HEK293 (cell line): Measurements from ENCODE around the gene YBX3.

ENCODE experiments used
- FEZF1 ChIP-seq: fragments of 450-650 bp; formaldehyde crosslinking; IDR thresholded peaks from 2 replicates; pipeline ENCODE4 v1.5.1; 2016; ENCODE audit warnings: missing biosample characterization, missing genetic modification characterization
- HOXD13 ChIP-seq: sonication (generic); formaldehyde crosslinking; IDR thresholded peaks from 2 replicates; pipeline ENCODE4 v1.8.0; 2022; ENCODE audit warnings: missing genetic modification reagents, borderline replicate concordance
- KLF1 ChIP-seq: fragments of 450-650 bp; formaldehyde crosslinking; IDR thresholded peaks from 2 replicates; pipeline ENCODE4 v1.5.1; 2016; ENCODE audit warnings: missing biosample characterization, missing genetic modification characterization
- KLF16 ChIP-seq: fragments of 450-650 bp; formaldehyde crosslinking; IDR thresholded peaks from 2 replicates; pipeline ENCODE4 v1.5.1; 2017; ENCODE audit warnings: missing biosample characterization, missing genetic modification characterization
- OSR2 ChIP-seq: fragments of 450-650 bp; formaldehyde crosslinking; IDR thresholded peaks from 2 replicates; pipeline ENCODE4 v1.5.1; 2016; ENCODE audit warnings: missing biosample characterization, missing genetic modification characterization
- SCRT2 ChIP-seq: fragments of 450-650 bp; formaldehyde crosslinking; IDR thresholded peaks from 2 replicates; pipeline ENCODE4 v1.5.1; 2016; ENCODE audit warnings: missing biosample characterization, missing genetic modification characterization
- SETDB1 ChIP-seq: IDR thresholded peaks from one replicate; pipeline ENCODE4 v1.6.1; 2017; ENCODE audit warnings: mild to moderate bottlenecking, low read length, moderate library complexity, mixed read lengths; ENCODE audit not compliant: insufficient read length
- ZFHX2 ChIP-seq: fragments of 450-650 bp; formaldehyde crosslinking; conservative IDR thresholded peaks from 2 replicates; pipeline ENCODE4 v1.5.1; 2016; ENCODE audit warnings: missing biosample characterization, missing genetic modification characterization
- ZNF133 ChIP-seq: fragments of 450-650 bp; formaldehyde crosslinking; IDR thresholded peaks from 2 replicates; pipeline ENCODE4 v1.5.1; 2016; ENCODE audit warnings: missing biosample characterization, missing genetic modification characterization
- ZNF341 ChIP-seq: fragments of 450-650 bp; formaldehyde crosslinking; IDR thresholded peaks from 2 replicates; pipeline ENCODE4; 2016; ENCODE audit warnings: low read depth, missing biosample characterization, missing genetic modification characterization
- ZNF350 ChIP-seq: fragments of 450-650 bp; formaldehyde crosslinking; IDR thresholded peaks from 2 replicates; pipeline ENCODE4 v1.5.0; 2017; ENCODE audit warnings: missing biosample characterization, mild to moderate bottlenecking, missing genetic modification characterization
- ZNF391 ChIP-seq: fragments of 450-650 bp; formaldehyde crosslinking; IDR thresholded peaks from 2 replicates; pipeline ENCODE4 v1.5.1; 2016; ENCODE audit warnings: low read depth, missing biosample characterization, missing genetic modification characterization, borderline replicate concordance
- ZNF416 ChIP-seq: fragments of 450-650 bp; formaldehyde crosslinking; IDR thresholded peaks from 2 replicates; pipeline ENCODE4 v1.5.1; 2016; ENCODE audit warnings: missing biosample characterization, missing genetic modification characterization
- ZNF423 ChIP-seq: fragments of 450-650 bp; formaldehyde crosslinking; IDR thresholded peaks from 2 replicates; pipeline ENCODE4 v1.5.1; 2016; ENCODE audit warnings: missing biosample characterization, missing genetic modification characterization
- ZNF514 ChIP-seq: fragments of 450-650 bp; formaldehyde crosslinking; IDR thresholded peaks from 2 replicates; pipeline ENCODE4 v1.5.1; 2016; ENCODE audit warnings: missing biosample characterization, missing genetic modification characterization
- ZNF585B ChIP-seq: fragments of 450-650 bp; formaldehyde crosslinking; IDR thresholded peaks from 2 replicates; pipeline ENCODE4 v1.5.1; 2016; ENCODE audit warnings: missing biosample characterization, missing genetic modification characterization
- ZNF623 ChIP-seq: fragments of 450-650 bp; formaldehyde crosslinking; IDR thresholded peaks from 2 replicates; pipeline ENCODE4 v1.5.1; 2016; ENCODE audit warnings: missing biosample characterization, missing genetic modification characterization
- ZNF624 ChIP-seq: fragments of 450-650 bp; formaldehyde crosslinking; IDR thresholded peaks from 2 replicates; pipeline ENCODE4 v1.5.1; 2017; ENCODE audit warnings: missing biosample characterization, missing genetic modification characterization
- ZNF791 ChIP-seq: fragments of 450-650 bp; formaldehyde crosslinking; IDR thresholded peaks from 2 replicates; pipeline ENCODE4 v1.5.1; 2016; ENCODE audit warnings: missing biosample characterization, missing genetic modification characterization
- ZNF792 ChIP-seq: fragments of 450-650 bp; formaldehyde crosslinking; IDR thresholded peaks from 2 replicates; pipeline ENCODE4 v1.5.1; 2016; ENCODE audit warnings: missing biosample characterization, missing genetic modification characterization
- TF ChIP-seq, protein P1 (sequence below): fragments of 450-650 bp; formaldehyde crosslinking; IDR thresholded peaks from 2 replicates; pipeline ENCODE4 v1.5.1; 2016; ENCODE audit warnings: missing biosample characterization, missing genetic modification characterization, borderline replicate concordance
- TF ChIP-seq, protein P2 (sequence below): fragments of 450-650 bp; formaldehyde crosslinking; IDR thresholded peaks from 2 replicates; pipeline ENCODE4 v1.5.1; 2016; ENCODE audit warnings: missing biosample characterization, missing genetic modification characterization
- TF ChIP-seq, protein P3 (sequence below): fragments of 450-650 bp; formaldehyde crosslinking; IDR thresholded peaks from 2 replicates; pipeline ENCODE4 v1.5.1; 2017; ENCODE audit warnings: missing biosample characterization, missing genetic modification characterization
- TF ChIP-seq, protein P4 (sequence below): fragments of 450-650 bp; formaldehyde crosslinking; IDR thresholded peaks from 2 replicates; pipeline ENCODE4 v1.5.1; 2016; ENCODE audit warnings: missing biosample characterization, missing genetic modification characterization
- TF ChIP-seq, protein P5 (sequence below): fragments of 450-650 bp; formaldehyde crosslinking; IDR thresholded peaks from 2 replicates; pipeline ENCODE4 v1.5.1; 2016; ENCODE audit warnings: missing biosample characterization, missing genetic modification characterization
- TF ChIP-seq, protein P6 (sequence below): fragments of 450-650 bp; formaldehyde crosslinking; IDR thresholded peaks from 2 replicates; pipeline ENCODE4 v1.5.1; 2016; ENCODE audit warnings: missing biosample characterization, missing genetic modification characterization, low read depth
- TF ChIP-seq, protein P7 (sequence below): fragments of 450-650 bp; formaldehyde crosslinking; IDR thresholded peaks from 2 replicates; pipeline ENCODE4 v1.5.1; 2016; ENCODE audit warnings: missing biosample characterization, missing genetic modification characterization

Gene YBX3

DNA sequence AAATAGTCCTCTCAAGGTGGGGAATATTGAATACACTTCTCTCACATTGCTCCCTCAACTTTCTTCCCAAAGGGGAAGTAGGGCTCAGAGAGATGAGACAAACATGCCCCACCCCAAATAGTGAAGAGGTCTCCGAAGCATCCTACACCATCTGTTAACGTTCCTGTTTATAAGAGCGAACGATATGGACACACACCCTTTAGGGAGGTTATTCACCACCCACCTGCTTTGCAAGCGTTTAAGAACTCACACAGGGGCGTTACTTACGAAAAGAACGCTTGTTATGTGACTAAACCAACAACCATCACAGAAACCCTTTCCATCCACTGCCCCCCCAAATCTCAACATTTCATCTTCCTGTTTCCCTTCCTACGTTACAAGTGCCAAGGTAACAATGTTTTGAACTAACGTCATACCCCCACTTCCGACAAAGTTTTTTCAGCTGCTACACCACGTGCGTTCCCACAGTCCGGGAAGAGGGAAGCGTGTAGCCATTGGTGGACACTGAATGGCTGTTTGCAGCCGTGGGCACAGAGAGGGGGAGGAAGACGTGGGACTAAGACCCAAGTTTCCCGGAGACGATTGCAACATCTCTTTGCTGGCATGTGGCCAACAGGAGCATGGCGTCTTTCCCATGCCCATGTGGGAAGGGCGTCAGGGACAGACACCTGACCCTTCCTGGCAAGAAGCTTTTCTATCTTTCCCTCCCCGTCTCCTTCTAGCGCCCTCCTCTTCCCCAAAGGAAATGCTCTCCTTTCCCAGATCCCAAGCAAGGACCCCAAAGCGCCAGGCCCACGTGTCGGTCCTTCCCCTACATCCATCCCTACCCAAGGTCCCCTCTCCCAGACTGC is 1.2 kb downstream of the YBX3 start (continued):
- TF ChIP-seq, protein P1, sequence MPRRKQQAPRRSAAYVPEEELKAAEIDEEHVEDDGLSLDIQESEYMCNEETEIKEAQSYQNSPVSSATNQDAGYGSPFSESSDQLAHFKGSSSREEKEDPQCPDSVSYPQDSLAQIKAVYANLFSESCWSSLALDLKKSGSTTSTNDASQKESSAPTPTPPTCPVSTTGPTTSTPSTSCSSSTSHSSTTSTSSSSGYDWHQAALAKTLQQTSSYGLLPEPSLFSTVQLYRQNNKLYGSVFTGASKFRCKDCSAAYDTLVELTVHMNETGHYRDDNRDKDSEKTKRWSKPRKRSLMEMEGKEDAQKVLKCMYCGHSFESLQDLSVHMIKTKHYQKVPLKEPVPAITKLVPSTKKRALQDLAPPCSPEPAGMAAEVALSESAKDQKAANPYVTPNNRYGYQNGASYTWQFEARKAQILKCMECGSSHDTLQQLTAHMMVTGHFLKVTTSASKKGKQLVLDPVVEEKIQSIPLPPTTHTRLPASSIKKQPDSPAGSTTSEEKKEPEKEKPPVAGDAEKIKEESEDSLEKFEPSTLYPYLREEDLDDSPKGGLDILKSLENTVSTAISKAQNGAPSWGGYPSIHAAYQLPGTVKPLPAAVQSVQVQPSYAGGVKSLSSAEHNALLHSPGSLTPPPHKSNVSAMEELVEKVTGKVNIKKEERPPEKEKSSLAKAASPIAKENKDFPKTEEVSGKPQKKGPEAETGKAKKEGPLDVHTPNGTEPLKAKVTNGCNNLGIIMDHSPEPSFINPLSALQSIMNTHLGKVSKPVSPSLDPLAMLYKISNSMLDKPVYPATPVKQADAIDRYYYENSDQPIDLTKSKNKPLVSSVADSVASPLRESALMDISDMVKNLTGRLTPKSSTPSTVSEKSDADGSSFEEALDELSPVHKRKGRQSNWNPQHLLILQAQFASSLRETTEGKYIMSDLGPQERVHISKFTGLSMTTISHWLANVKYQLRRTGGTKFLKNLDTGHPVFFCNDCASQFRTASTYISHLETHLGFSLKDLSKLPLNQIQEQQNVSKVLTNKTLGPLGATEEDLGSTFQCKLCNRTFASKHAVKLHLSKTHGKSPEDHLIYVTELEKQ (tag by site-specific recombination) = no peak; the same call in 1 of the 2 replicates
- TF ChIP-seq SCRT2 (tag by site-specific recombination) (peak; percentile 90), ZNF792 (tag by site-specific recombination) (no peak), ZNF341 (tag by site-specific recombination) (peak; percentile 95), ZNF416 (tag by site-specific recombination) (no peak), ZNF791 (tag by site-specific recombination) (no peak), HOXD13 (peak; percentile 64; the same call in 1 of the 2 replicates), ZNF624 (peak; percentile 82; the same call in 1 of the 2 replicates), OSR2 (tag by site-specific recombination) (peak; percentile 34; the same call in 1 of the 2 replicates), ZNF514 (tag by site-specific recombination) (no peak), FEZF1 (tag by site-specific recombination) (peak; percentile 79), ZFHX2 (tag by site-specific recombination) (peak; percentile 98), KLF1 (tag by site-specific recombination) (peak; percentile 87), ZNF133 (tag by site-specific recombination) (no peak), ZNF391 (tag by site-specific recombination) (peak; percentile 33; the same call in 1 of the 2 replicates), ZNF585B (tag by site-specific recombination) (no peak), ZNF350 (no peak), SETDB1 (no peak), ZNF423 (tag by site-specific recombination) (no peak), ZNF623 (no peak), KLF16 (tag by site-specific recombination) (peak; percentile 63; the same call in 1 of the 2 replicates)
- TF ChIP-seq, protein P2, sequence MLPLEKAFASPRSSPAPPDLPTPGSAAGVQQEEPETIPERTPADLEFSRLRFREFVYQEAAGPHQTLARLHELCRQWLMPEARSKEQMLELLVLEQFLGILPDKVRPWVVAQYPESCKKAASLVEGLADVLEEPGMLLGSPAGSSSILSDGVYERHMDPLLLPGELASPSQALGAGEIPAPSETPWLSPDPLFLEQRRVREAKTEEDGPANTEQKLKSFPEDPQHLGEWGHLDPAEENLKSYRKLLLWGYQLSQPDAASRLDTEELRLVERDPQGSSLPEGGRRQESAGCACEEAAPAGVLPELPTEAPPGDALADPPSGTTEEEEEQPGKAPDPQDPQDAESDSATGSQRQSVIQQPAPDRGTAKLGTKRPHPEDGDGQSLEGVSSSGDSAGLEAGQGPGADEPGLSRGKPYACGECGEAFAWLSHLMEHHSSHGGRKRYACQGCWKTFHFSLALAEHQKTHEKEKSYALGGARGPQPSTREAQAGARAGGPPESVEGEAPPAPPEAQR (tag by site-specific recombination) = peak; percentile 60; the same call in 1 of the 2 replicates
- TF ChIP-seq, protein P3, sequence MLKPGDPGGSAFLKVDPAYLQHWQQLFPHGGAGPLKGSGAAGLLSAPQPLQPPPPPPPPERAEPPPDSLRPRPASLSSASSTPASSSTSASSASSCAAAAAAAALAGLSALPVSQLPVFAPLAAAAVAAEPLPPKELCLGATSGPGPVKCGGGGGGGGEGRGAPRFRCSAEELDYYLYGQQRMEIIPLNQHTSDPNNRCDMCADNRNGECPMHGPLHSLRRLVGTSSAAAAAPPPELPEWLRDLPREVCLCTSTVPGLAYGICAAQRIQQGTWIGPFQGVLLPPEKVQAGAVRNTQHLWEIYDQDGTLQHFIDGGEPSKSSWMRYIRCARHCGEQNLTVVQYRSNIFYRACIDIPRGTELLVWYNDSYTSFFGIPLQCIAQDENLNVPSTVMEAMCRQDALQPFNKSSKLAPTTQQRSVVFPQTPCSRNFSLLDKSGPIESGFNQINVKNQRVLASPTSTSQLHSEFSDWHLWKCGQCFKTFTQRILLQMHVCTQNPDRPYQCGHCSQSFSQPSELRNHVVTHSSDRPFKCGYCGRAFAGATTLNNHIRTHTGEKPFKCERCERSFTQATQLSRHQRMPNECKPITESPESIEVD (tag by site-specific recombination) = peak; percentile 48
- TF ChIP-seq, protein P4, sequence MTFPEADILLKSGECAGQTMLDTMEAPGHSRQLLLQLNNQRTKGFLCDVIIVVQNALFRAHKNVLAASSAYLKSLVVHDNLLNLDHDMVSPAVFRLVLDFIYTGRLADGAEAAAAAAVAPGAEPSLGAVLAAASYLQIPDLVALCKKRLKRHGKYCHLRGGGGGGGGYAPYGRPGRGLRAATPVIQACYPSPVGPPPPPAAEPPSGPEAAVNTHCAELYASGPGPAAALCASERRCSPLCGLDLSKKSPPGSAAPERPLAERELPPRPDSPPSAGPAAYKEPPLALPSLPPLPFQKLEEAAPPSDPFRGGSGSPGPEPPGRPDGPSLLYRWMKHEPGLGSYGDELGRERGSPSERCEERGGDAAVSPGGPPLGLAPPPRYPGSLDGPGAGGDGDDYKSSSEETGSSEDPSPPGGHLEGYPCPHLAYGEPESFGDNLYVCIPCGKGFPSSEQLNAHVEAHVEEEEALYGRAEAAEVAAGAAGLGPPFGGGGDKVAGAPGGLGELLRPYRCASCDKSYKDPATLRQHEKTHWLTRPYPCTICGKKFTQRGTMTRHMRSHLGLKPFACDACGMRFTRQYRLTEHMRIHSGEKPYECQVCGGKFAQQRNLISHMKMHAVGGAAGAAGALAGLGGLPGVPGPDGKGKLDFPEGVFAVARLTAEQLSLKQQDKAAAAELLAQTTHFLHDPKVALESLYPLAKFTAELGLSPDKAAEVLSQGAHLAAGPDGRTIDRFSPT (tag by site-specific recombination) = peak; percentile 87
- TF ChIP-seq, protein P5, sequence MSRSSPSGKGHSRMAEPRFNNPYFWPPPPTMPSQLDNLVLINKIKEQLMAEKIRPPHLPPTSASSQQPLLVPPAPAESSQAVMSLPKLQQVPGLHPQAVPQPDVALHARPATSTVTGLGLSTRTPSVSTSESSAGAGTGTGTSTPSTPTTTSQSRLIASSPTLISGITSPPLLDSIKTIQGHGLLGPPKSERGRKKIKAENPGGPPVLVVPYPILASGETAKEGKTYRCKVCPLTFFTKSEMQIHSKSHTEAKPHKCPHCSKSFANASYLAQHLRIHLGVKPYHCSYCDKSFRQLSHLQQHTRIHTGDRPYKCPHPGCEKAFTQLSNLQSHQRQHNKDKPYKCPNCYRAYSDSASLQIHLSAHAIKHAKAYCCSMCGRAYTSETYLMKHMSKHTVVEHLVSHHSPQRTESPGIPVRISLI (tag by site-specific recombination) = peak; percentile 100
- TF ChIP-seq, protein P6, sequence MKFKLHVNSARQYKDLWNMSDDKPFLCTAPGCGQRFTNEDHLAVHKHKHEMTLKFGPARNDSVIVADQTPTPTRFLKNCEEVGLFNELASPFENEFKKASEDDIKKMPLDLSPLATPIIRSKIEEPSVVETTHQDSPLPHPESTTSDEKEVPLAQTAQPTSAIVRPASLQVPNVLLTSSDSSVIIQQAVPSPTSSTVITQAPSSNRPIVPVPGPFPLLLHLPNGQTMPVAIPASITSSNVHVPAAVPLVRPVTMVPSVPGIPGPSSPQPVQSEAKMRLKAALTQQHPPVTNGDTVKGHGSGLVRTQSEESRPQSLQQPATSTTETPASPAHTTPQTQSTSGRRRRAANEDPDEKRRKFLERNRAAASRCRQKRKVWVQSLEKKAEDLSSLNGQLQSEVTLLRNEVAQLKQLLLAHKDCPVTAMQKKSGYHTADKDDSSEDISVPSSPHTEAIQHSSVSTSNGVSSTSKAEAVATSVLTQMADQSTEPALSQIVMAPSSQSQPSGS (tag by site-specific recombination) = peak; percentile 85
- TF ChIP-seq, protein P7, sequence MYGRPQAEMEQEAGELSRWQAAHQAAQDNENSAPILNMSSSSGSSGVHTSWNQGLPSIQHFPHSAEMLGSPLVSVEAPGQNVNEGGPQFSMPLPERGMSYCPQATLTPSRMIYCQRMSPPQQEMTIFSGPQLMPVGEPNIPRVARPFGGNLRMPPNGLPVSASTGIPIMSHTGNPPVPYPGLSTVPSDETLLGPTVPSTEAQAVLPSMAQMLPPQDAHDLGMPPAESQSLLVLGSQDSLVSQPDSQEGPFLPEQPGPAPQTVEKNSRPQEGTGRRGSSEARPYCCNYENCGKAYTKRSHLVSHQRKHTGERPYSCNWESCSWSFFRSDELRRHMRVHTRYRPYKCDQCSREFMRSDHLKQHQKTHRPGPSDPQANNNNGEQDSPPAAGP = peak; percentile 93
